Lower lobe of right lung (tissue), 2 donors: ENCODE results near the gene CCDC188. TPM values are rescaled to one million over a fixed set of nuclear protein-coding genes. Genes with fewer than 3 reads are reported as not detected.

Experiments used
- ATAC-seq, 2 donors: fragments of 200-7000 bp; cut with Tn5 transposase; one replicate each; pipeline ENCODE4 v1.9.1; 2020 to 2022; ENCODE audit warnings: mild to moderate bottlenecking in 2 of 2, moderate library complexity in 2 of 2
- DNase-seq: peaks from one replicate; pipeline ENCODE4 v3.0.0-alpha.2; 2020
- H3K27ac ChIP-seq: fragments of 200-600 bp; one replicate; pipeline ENCODE4 v1.8.0; 2022
- H3K27me3 ChIP-seq: fragments of 200-600 bp; one replicate; pipeline ENCODE4 v1.8.0; 2022; ENCODE audit warnings: low read depth
- H3K36me3 ChIP-seq: fragments of 200-600 bp; one replicate; pipeline ENCODE4 v1.8.0; 2022; ENCODE audit warnings: mild to moderate bottlenecking
- H3K4me1 ChIP-seq: fragments of 200-600 bp; one replicate; pipeline ENCODE4 v1.8.0; 2022
- H3K4me3 ChIP-seq: fragments of 200-600 bp; one replicate; pipeline ENCODE4 v1.8.0; 2022; ENCODE audit warnings: mild to moderate bottlenecking
- H3K9me3 ChIP-seq: fragments of 200-600 bp; one replicate; pipeline ENCODE4 v1.8.0; 2022
- CTCF ChIP-seq: fragments of 200-600 bp; IDR thresholded peaks from one replicate; pipeline ENCODE4 v1.8.0; 2022; ENCODE audit warnings: antibody characterized with exemption, mild to moderate bottlenecking
- intact Hi-C: fragments of 100-400 bp; cut with DNase I; formaldehyde crosslinking; loops from one replicate; pipeline ENCODE4 v1.11.0; 2022
- total RNA-seq: library from RNA; stranded (reverse); fragmentation: NEBNext Ultra II Directional; extraction: Animal tissue kit (Norgen Biotek cat#: 25700); gene quantifications from one replicate; pipeline ENCODE4 v1.2.1, GENCODE V29; 2021
- donor health status: DM: no; HTN: yes; CAD: no; lungs with severe emphysema.

CCDC188 gene
- total RNA-seq, 1 donor from 2014 or later: 0.77 TPM

GRCh38 chr22:20106849-20107237, 44.0 kb downstream of the CCDC188 start:
- H3K36me3 ChIP-seq: peaks cover 93% of the 10 kb centered on the region
- no peak for ATAC-seq
- H3K4me1 ChIP-seq: no peaks in the 10 kb centered on the region
- peak; percentile 30 for DNase-seq
- intact Hi-C loops: no loop called here
- no peaks in the 10 kb centered on the region for H3K9me3 ChIP-seq
- no peak overlapping the region for H3K27ac ChIP-seq
- no peak for TF ChIP-seq CTCF
- H3K4me3 ChIP-seq: no peak overlapping the region
- H3K27me3 ChIP-seq: no peaks in the 10 kb centered on the region

DNA sequence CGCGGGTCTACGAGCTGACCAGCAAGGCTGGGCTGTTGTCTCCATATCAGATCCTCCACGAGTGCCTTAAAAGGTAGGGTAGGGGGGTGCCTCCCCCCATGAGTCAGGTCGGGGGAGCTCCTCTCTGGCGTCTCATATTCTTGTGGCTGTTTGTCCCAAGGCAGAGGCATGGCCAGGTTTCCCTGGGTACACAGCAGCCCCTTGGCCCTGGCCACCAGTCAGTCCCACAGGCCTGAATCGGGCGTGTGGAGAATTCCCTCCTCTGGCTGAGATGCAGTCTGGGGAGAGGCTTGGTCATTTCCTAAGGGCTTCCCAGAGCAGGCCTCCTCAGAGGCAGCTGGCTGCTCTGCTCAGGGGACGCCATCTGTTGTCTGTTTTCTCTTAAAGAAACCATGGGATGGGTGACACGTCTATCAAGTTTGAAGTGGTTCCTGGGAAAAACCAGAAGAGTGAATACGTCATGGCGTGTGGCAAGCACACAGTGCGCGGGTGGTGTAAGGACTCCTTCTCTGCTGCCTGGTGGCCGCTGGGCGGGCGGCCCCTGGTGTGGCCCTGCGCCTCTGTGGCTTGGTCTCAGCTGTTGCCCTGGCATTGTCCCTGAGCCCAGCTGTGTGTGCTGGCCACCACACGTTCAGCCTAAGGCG, 44.5 kb downstream of the CCDC188 start:
- ATAC-seq (no peak), DNase-seq (peak; percentile 27)
- intact Hi-C loops: no loop called here
- Histone ChIP-seq H3K4me3 (no peak overlapping the region), H3K9me3 (no peaks in the 10 kb centered on the region), H3K4me1 (no peaks in the 10 kb centered on the region), H3K36me3 (peaks cover 93% of the 10 kb centered on the region), H3K27ac (no peak overlapping the region), H3K27me3 (no peaks in the 10 kb centered on the region)
- TF ChIP-seq CTCF: no peak

- intact Hi-C loops: no loop called here
Measured at GRCh38 chr22:20105456-20106204, 45.2 kb downstream of the CCDC188 start.

DNA sequence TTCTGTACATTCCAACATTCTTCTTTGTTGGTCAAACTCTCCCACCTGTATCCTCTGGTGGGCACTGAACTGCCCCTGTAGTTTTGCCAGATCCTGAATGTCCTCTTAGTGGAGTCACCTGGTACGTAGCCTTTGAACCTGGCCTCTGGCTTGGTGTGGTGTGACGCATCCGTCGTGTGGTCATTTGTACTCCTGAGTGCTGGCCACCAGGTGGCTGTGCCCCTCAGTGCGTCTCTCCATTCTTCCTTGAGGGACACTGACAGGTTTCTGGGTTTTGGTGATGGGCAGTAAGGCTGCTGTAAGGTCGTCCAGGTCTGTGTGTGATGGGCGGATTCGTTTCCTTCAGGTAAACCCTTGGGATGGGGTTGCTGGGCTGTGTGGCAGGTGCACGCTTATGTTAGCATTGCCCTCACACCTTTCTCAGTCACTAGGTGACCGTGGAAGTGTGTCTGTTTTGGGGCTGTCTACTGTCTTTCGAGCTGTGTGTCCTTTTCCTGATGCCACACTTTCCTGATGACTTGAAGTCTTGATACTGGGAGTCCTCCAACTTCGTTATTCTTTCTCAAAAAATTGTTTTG, 48.6 kb downstream of the CCDC188 start:
- no peaks in the 10 kb centered on the region for H3K27me3 ChIP-seq
- intact Hi-C loops: no loop called here
- no peak for DNase-seq

More at GRCh38 chr22:20105456-20106204, 45.2 kb downstream of the CCDC188 start:
- no peaks in the 10 kb centered on the region for H3K27me3 ChIP-seq
- peak; percentile 31 for DNase-seq
- no peak for TF ChIP-seq CTCF
- ATAC-seq: no peak
- peaks cover 93% of the 10 kb centered on the region for H3K36me3 ChIP-seq
- no peak overlapping the region for H3K27ac ChIP-seq
- H3K4me1 ChIP-seq: no peaks in the 10 kb centered on the region
- H3K9me3 ChIP-seq: no peaks in the 10 kb centered on the region
- H3K4me3 ChIP-seq: no peak overlapping the region

GRCh38 chr22:20101638-20102037, 49.2 kb downstream of the CCDC188 start:
- H3K36me3 ChIP-seq: peaks cover 93% of the 10 kb centered on the region
- H3K9me3 ChIP-seq: no peaks in the 10 kb centered on the region
- ATAC-seq (no peak), DNase-seq (peak; percentile 40)
- H3K27me3 ChIP-seq: no peaks in the 10 kb centered on the region
- no peak for TF ChIP-seq CTCF
- H3K4me3 ChIP-seq: no peak overlapping the region
- no peak overlapping the region for H3K27ac ChIP-seq
- no peaks in the 10 kb centered on the region for H3K4me1 ChIP-seq
- intact Hi-C loops: no loop called here

More for the DNA sequence above, 48.6 kb downstream of the CCDC188 start:
- H3K4me3 ChIP-seq: no peak overlapping the region
- no peak for TF ChIP-seq CTCF
- ATAC-seq: no peak
- no peak overlapping the region for H3K27ac ChIP-seq
- peaks cover 93% of the 10 kb centered on the region for H3K36me3 ChIP-seq
- no peaks in the 10 kb centered on the region for H3K4me1 ChIP-seq
- H3K9me3 ChIP-seq: no peaks in the 10 kb centered on the region
